WTC11 (cell line): ENCODE results near the gene SEMA3C.

Experiments
- ESRRA ChIP-seq: sonication (generic); formaldehyde crosslinking; IDR thresholded peaks from 2 replicates; pipeline ENCODE4 v1.8.1; 2022; ENCODE audit warnings: mild to moderate bottlenecking, missing genetic modification reagents, borderline replicate concordance
- ETV6 ChIP-seq: sonication (generic); formaldehyde crosslinking; IDR thresholded peaks from 2 replicates; pipeline ENCODE4 v1.8.1; 2022; ENCODE audit warnings: mild to moderate bottlenecking, missing genetic modification reagents
- FOXK1 ChIP-seq: sonication (generic); formaldehyde crosslinking; IDR thresholded peaks from 2 replicates; pipeline ENCODE4 v1.8.0; 2022; ENCODE audit warnings: mild to moderate bottlenecking, moderate library complexity, missing genetic modification reagents
- JUN ChIP-seq: sonication (generic); formaldehyde crosslinking; IDR thresholded peaks from 2 replicates; pipeline ENCODE4 v1.8.0; 2023; ENCODE audit warnings: mild to moderate bottlenecking, missing genetic modification reagents
- TCF7 ChIP-seq: sonication (generic); formaldehyde crosslinking; IDR thresholded peaks from 2 replicates; pipeline ENCODE4 v1.8.0; 2022; ENCODE audit warnings: mild to moderate bottlenecking, low read depth, missing genetic modification reagents, moderate library complexity
- TEAD4 ChIP-seq: sonication (generic); formaldehyde crosslinking; IDR thresholded peaks from 2 replicates; pipeline ENCODE4 v1.8.0; 2022; ENCODE audit warnings: mild to moderate bottlenecking, missing genetic modification reagents
- TF ChIP-seq, protein P1 (sequence below): fragments of 200-600 bp; IDR thresholded peaks from 2 replicates; pipeline ENCODE4 v1.8.0; 2022; ENCODE audit warnings: antibody characterized with exemption
- TF ChIP-seq, protein P2 (sequence below): sonication (generic); formaldehyde crosslinking; IDR thresholded peaks from 2 replicates; pipeline ENCODE4 v1.8.1; 2022; ENCODE audit warnings: missing genetic modification reagents, borderline replicate concordance
- TF ChIP-seq, protein P3 (sequence below): sonication (generic); formaldehyde crosslinking; IDR thresholded peaks from 2 replicates; pipeline ENCODE4 v1.8.1; 2023; ENCODE audit warnings: mild to moderate bottlenecking, missing genetic modification reagents, moderate library complexity
- TF ChIP-seq, protein P4 (sequence below): sonication (generic); formaldehyde crosslinking; IDR thresholded peaks from 2 replicates; pipeline ENCODE4 v1.8.1; 2022; ENCODE audit warnings: mild to moderate bottlenecking, moderate library complexity, missing genetic modification reagents
- TF ChIP-seq, protein P5 (sequence below): sonication (generic); formaldehyde crosslinking; conservative IDR thresholded peaks from 2 replicates; pipeline ENCODE4 v1.8.1; 2022; ENCODE audit warnings: mild to moderate bottlenecking, missing genetic modification reagents
- TF ChIP-seq, protein P6 (sequence below): sonication (generic); formaldehyde crosslinking; IDR thresholded peaks from 2 replicates; pipeline ENCODE4 v1.8.0; 2023; ENCODE audit warnings: missing genetic modification reagents
- TF ChIP-seq, protein P7 (sequence below): sonication (generic); formaldehyde crosslinking; IDR thresholded peaks from 2 replicates; pipeline ENCODE4 v1.8.0; 2023; ENCODE audit warnings: missing genetic modification reagents, mild to moderate bottlenecking, borderline replicate concordance

DNA sequence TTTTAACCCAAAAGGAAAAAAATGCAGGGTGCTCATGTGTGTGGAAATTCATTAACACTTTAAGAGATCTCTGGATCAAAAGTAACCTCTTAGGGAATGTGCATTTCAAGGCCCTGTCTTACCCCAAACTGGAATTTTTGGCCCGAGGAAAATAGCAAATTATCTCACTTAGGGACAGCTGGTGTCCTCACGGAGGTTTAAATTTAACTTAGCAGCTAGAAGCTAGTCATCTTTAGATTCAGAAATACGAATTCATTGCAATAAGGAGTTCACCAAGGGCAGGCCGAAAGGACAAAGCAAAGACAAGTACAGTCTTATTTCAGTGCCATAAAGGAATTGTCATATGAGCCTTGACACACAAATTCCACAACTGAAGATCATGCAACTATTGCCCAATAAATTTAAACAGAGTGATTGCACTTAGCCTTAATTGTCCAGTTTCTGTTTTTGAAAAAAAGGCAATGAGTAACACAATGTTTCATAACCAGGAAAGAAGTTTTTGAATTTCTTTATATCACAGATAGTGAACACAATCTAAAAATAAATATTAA is 22.4 kb upstream of the SEMA3C start:
- TF ChIP-seq, protein P1, sequence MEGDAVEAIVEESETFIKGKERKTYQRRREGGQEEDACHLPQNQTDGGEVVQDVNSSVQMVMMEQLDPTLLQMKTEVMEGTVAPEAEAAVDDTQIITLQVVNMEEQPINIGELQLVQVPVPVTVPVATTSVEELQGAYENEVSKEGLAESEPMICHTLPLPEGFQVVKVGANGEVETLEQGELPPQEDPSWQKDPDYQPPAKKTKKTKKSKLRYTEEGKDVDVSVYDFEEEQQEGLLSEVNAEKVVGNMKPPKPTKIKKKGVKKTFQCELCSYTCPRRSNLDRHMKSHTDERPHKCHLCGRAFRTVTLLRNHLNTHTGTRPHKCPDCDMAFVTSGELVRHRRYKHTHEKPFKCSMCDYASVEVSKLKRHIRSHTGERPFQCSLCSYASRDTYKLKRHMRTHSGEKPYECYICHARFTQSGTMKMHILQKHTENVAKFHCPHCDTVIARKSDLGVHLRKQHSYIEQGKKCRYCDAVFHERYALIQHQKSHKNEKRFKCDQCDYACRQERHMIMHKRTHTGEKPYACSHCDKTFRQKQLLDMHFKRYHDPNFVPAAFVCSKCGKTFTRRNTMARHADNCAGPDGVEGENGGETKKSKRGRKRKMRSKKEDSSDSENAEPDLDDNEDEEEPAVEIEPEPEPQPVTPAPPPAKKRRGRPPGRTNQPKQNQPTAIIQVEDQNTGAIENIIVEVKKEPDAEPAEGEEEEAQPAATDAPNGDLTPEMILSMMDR: no peak
- TF ChIP-seq, protein P2, sequence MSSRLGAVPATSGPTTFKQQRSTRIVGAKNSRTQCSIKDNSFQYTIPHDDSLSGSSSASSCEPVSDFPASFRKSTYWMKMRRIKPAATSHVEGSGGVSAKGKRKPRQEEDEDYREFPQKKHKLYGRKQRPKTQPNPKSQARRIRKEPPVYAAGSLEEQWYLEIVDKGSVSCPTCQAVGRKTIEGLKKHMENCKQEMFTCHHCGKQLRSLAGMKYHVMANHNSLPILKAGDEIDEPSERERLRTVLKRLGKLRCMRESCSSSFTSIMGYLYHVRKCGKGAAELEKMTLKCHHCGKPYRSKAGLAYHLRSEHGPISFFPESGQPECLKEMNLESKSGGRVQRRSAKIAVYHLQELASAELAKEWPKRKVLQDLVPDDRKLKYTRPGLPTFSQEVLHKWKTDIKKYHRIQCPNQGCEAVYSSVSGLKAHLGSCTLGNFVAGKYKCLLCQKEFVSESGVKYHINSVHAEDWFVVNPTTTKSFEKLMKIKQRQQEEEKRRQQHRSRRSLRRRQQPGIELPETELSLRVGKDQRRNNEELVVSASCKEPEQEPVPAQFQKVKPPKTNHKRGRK (CRISPR knock-in tag): no peak
- TF ChIP-seq TCF7 (CRISPR knock-in tag) (no peak), JUN (no peak), ESRRA (CRISPR knock-in tag) (no peak), FOXK1 (CRISPR knock-in tag) (no peak), ETV6 (CRISPR knock-in tag) (no peak), TEAD4 (CRISPR knock-in tag) (no peak)
- TF ChIP-seq, protein P3, sequence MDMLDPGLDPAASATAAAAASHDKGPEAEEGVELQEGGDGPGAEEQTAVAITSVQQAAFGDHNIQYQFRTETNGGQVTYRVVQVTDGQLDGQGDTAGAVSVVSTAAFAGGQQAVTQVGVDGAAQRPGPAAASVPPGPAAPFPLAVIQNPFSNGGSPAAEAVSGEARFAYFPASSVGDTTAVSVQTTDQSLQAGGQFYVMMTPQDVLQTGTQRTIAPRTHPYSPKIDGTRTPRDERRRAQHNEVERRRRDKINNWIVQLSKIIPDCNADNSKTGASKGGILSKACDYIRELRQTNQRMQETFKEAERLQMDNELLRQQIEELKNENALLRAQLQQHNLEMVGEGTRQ (CRISPR knock-in tag): no peak
- TF ChIP-seq, protein P4, sequence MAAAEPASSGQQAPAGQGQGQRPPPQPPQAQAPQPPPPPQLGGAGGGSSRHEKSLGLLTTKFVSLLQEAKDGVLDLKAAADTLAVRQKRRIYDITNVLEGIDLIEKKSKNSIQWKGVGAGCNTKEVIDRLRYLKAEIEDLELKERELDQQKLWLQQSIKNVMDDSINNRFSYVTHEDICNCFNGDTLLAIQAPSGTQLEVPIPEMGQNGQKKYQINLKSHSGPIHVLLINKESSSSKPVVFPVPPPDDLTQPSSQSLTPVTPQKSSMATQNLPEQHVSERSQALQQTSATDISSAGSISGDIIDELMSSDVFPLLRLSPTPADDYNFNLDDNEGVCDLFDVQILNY (CRISPR knock-in tag): no peak
- TF ChIP-seq, protein P5, sequence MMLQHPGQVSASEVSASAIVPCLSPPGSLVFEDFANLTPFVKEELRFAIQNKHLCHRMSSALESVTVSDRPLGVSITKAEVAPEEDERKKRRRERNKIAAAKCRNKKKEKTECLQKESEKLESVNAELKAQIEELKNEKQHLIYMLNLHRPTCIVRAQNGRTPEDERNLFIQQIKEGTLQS (CRISPR knock-in tag): no peak
- TF ChIP-seq, protein P6, sequence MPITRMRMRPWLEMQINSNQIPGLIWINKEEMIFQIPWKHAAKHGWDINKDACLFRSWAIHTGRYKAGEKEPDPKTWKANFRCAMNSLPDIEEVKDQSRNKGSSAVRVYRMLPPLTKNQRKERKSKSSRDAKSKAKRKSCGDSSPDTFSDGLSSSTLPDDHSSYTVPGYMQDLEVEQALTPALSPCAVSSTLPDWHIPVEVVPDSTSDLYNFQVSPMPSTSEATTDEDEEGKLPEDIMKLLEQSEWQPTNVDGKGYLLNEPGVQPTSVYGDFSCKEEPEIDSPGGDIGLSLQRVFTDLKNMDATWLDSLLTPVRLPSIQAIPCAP (CRISPR knock-in tag): no peak
- TF ChIP-seq, protein P7, sequence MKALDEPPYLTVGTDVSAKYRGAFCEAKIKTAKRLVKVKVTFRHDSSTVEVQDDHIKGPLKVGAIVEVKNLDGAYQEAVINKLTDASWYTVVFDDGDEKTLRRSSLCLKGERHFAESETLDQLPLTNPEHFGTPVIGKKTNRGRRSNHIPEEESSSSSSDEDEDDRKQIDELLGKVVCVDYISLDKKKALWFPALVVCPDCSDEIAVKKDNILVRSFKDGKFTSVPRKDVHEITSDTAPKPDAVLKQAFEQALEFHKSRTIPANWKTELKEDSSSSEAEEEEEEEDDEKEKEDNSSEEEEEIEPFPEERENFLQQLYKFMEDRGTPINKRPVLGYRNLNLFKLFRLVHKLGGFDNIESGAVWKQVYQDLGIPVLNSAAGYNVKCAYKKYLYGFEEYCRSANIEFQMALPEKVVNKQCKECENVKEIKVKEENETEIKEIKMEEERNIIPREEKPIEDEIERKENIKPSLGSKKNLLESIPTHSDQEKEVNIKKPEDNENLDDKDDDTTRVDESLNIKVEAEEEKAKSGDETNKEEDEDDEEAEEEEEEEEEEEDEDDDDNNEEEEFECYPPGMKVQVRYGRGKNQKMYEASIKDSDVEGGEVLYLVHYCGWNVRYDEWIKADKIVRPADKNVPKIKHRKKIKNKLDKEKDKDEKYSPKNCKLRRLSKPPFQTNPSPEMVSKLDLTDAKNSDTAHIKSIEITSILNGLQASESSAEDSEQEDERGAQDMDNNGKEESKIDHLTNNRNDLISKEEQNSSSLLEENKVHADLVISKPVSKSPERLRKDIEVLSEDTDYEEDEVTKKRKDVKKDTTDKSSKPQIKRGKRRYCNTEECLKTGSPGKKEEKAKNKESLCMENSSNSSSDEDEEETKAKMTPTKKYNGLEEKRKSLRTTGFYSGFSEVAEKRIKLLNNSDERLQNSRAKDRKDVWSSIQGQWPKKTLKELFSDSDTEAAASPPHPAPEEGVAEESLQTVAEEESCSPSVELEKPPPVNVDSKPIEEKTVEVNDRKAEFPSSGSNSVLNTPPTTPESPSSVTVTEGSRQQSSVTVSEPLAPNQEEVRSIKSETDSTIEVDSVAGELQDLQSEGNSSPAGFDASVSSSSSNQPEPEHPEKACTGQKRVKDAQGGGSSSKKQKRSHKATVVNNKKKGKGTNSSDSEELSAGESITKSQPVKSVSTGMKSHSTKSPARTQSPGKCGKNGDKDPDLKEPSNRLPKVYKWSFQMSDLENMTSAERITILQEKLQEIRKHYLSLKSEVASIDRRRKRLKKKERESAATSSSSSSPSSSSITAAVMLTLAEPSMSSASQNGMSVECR: no peak
